K562 (cell line): ENCODE results near the gene GLRA1. TPM values are rescaled to one million over a fixed set of nuclear protein-coding genes. Genes with fewer than 3 reads are reported as not detected.

Experiments
- ATAC-seq: fragments of 200-7000 bp; cut with Tn5 transposase; 3 replicates; pipeline ENCODE4 v1.9.1; 2020; ENCODE audit warnings: moderate library complexity
- BruUV-seq: library from RNA; stranded (reverse); fragments of 400-500 nt; replicated peaks from 2 replicates; lab custom pipeline; 2021; lab: Mats Ljungman, UMichigan
- CTCF ChIA-PET: fragments of 300-600 bp; formaldehyde crosslinking; extraction: SDS; loops from one replicate; lab custom pipeline; 2021; ENCODE audit warnings: low intra/inter-chr PET ratio; lab: Yijun Ruan, JAX
- POLR2A ChIA-PET: fragments of 300-600, 350-650 bp; sonication (Branson Sonifier 250); formaldehyde crosslinking; extraction: SDS; loops from one replicate; lab custom pipeline; 2021; ENCODE audit warnings: antibody characterized with exemption, inconsistent platforms; lab: Yijun Ruan, JAX
- DNase-seq, 4 experiments: peaks; one replicate each; pipeline versions ENCODE4 v3.0.0 to v3.0.0-alpha.2; 2011 to 2018; ENCODE audit warnings: low spot score in 3 of 4, mixed read lengths in 3 of 4; ENCODE audit errors: extremely low read depth in 1 of 4
- FAIRE-seq: peaks from 2 replicates; lab custom pipeline; 2011; peaks lifted over from hg19 to GRCh38; lab: Jason Lieb, UNC
- H2AFZ ChIP-seq: 2 replicates; pipeline ENCODE4 v1.6.0; 2011; ENCODE audit warnings: low read depth, low read length, control low read depth, inconsistent platforms
- H3K27ac ChIP-seq: fragments of 200-600 bp; 3 replicates; pipeline ENCODE4 v1.8.0; 2011; ENCODE audit warnings: low read depth, mild to moderate bottlenecking, control low read depth, inconsistent platforms, low read length, moderate library complexity, mixed read lengths; ENCODE audit errors: extremely low read depth
- H3K27me3 ChIP-seq, 2 experiments: fragments of 300-600 bp in 1 of 2; 2 replicates in 1 of 2; 3 replicates in 1 of 2; pipeline versions ENCODE4 v1.6.0 to v1.8.0; 2011; ENCODE audit warnings: inconsistent platforms in 2 of 2, low read length in 2 of 2, mild to moderate bottlenecking in 1 of 2, mixed read lengths in 1 of 2, moderate library complexity in 1 of 2; ENCODE audit not compliant: control insufficient read depth in 2 of 2, insufficient read depth in 2 of 2
- H3K36me3 ChIP-seq: fragments of 300-600 bp; 3 replicates; pipeline ENCODE4 v1.8.0; 2011; ENCODE audit warnings: mild to moderate bottlenecking, low read length, inconsistent platforms; ENCODE audit not compliant: control insufficient read depth, insufficient read depth
- H3K4me1 ChIP-seq, 2 experiments: fragments of 200-600 bp in 1 of 2; replicated peaks in 1 of 2; 2 replicates in 1 of 2; 3 replicates in 1 of 2; pipeline versions ENCODE4 v1.5.1 to v1.8.0; 2011; ENCODE audit warnings: inconsistent platforms in 2 of 2, low read length in 2 of 2, mild to moderate bottlenecking in 1 of 2, mixed read lengths in 1 of 2, moderate library complexity in 1 of 2; ENCODE audit not compliant: control insufficient read depth in 2 of 2, insufficient read depth in 2 of 2
- H3K4me2 ChIP-seq: 2 replicates; pipeline ENCODE4 v1.6.1; 2011; ENCODE audit warnings: low read length, control low read depth, inconsistent platforms, mixed read lengths; ENCODE audit not compliant: insufficient read depth
- H3K4me3 ChIP-seq: fragments of 200-600 bp; sonication (generic), shearing (Covaris generic); 2 replicates; pipeline ENCODE4 v1.5.1; 2016; ENCODE audit warnings: control low read depth, inconsistent platforms
- H3K79me2 ChIP-seq: fragments of 200-600 bp; 3 replicates; pipeline ENCODE4 v1.8.0; 2011; ENCODE audit warnings: low read length, inconsistent platforms; ENCODE audit not compliant: control insufficient read depth, insufficient read depth
- H3K9ac ChIP-seq, 2 experiments: 2 replicates each; pipeline versions ENCODE4 v1.6.0 to v1.6.1; 2011; ENCODE audit warnings: low read depth in 2 of 2, low read length in 2 of 2, control low read depth in 1 of 2, inconsistent platforms in 1 of 2, mild to moderate bottlenecking in 1 of 2, mixed read lengths in 1 of 2; ENCODE audit not compliant: insufficient read depth in 1 of 2
- H3K9me1 ChIP-seq: one replicate; pipeline ENCODE4 v1.6.0; 2011; ENCODE audit warnings: inconsistent platforms, mild to moderate bottlenecking, low read length, moderate library complexity; ENCODE audit not compliant: control insufficient read depth, insufficient read depth
- H3K9me3 ChIP-seq: replicated peaks from 2 replicates; pipeline ENCODE4 v1.5.1; 2011; ENCODE audit warnings: low read depth, low read length, inconsistent platforms; ENCODE audit not compliant: control insufficient read depth, insufficient read depth
- H4K20me1 ChIP-seq: replicated peaks from 2 replicates; pipeline ENCODE4 v1.6.1; 2011; ENCODE audit warnings: low read length, inconsistent platforms, mixed read lengths; ENCODE audit not compliant: control insufficient read depth, insufficient read depth
- MCM3 ChIP-seq: fragments of 450-650 bp; IDR thresholded peaks from 2 replicates; pipeline ENCODE4 v1.6.1; 2016
- MITF ChIP-seq: IDR thresholded peaks from 2 replicates; pipeline ENCODE4 v1.6.1; 2014; ENCODE audit warnings: antibody characterized with exemption
- SIN3A ChIP-seq, 2 experiments: fragments of 150-350 bp in 1 of 2; IDR thresholded peaks; 2 replicates each; pipeline ENCODE4 v1.6.1; 2011 to 2016; ENCODE audit warnings: borderline replicate concordance in 2 of 2, low read depth in 2 of 2, low read length in 2 of 2, mild to moderate bottlenecking in 2 of 2, moderate library complexity in 2 of 2; ENCODE audit not compliant: control insufficient read depth in 1 of 2
- ZKSCAN8 ChIP-seq: fragments of 200-800 bp; sonication (Bioruptor generic); IDR thresholded peaks from 2 replicates; pipeline ENCODE4 v1.6.1; 2016; ENCODE audit warnings: missing genetic modification characterization, missing compliant biosample characterization
- ZNF282 ChIP-seq: sonication (generic); formaldehyde crosslinking; IDR thresholded peaks from 2 replicates; pipeline ENCODE4 v1.8.1; 2023; ENCODE audit warnings: missing genetic modification reagents
- ZNF639 ChIP-seq, 2 experiments: fragments of 200-800 bp in 1 of 2; sonication (Bioruptor generic) in 1 of 2; sonication (generic) in 1 of 2; formaldehyde crosslinking in 1 of 2; IDR thresholded peaks in 1 of 2; conservative IDR thresholded peaks in 1 of 2; 2 replicates each; pipeline versions ENCODE4 v1.5.0 to v1.6.1; 2016 to 2020; ENCODE audit warnings: missing compliant biosample characterization in 1 of 2, missing genetic modification characterization in 1 of 2, missing genetic modification reagents in 1 of 2
- WGBS: fragments of 100-300 bp; shearing (Covaris generic); methylation state at CpG from one replicate; pipeline ENCODE4 v1.1.6; 2016; ENCODE audit warnings: low coverage, mixed read lengths; ENCODE audit not compliant: insufficient coverage; ENCODE audit errors: missing lambda C conversion rate; 5-methylcytosine and 5-hydroxymethylcytosine counted together
- in situ Hi-C: fragments of 300-500 bp; cut with MboI; formaldehyde crosslinking; loops from 4 replicates; pipeline ENCODE4 v1.15.0; 2018; ENCODE audit warnings: inconsistent platforms, mixed read lengths
- intact Hi-C: fragments of 100-400 bp; cut with micrococcal nuclease; formaldehyde crosslinking; loops from 2 replicates; pipeline ENCODE4 v1.14.2; 2022
- polyA plus RNA-seq, 8 experiments: library from polyadenylated mRNA; depleted of rRNA in 4 of 8; stranded (reverse) in 5 of 8; unstranded in 3 of 8; fragments of >200 nt; fragmentation: Nextera tagmentation in 2 of 8; fragmentation: Illumina TruSeq in 1 of 8; extraction: Ambion mirVana in 2 of 8; extraction: Trizol in 1 of 8; gene quantifications; 2 replicates each; pipeline versions ENCODE4 v1.2.1 to v1.2.3, GENCODE V29; 2011 to 2014; ENCODE audit warnings: inconsistent platforms in 1 of 8, missing spikeins in 1 of 8
- total RNA-seq, 7 experiments: library from RNA; depleted of rRNA in 6 of 7; stranded (reverse); fragments of >200 nt in 6 of 7; fragmentation: Illumina TruSeq in 2 of 7; extraction: Trizol in 2 of 7; gene quantifications; 2 replicates each; pipeline versions ENCODE4 v1.2.1 to v1.2.3, GENCODE V29; 2011 to 2021; ENCODE audit warnings: low replicate concordance in 1 of 7

Gene GLRA1
- total and polyA plus RNA-seq, 9 of the 15 experiments (the other 6 are each of a cell fraction or from before 2014, with no cell fraction given): not detected

- ATAC-seq: no peak
- H3K79me2 ChIP-seq: no peaks in the 10 kb centered on the region
- no peaks in the 10 kb centered on the region; the same call in 1 of the 2 replicates for H4K20me1 ChIP-seq
- H3K27me3 ChIP-seq: no peaks in the 10 kb centered on the region
- H3K4me1 ChIP-seq: no peaks in the 10 kb centered on the region
- H2AFZ ChIP-seq: no peak overlapping the region
- FAIRE-seq: no peak
- DNase-seq: no peak
- WGBS: 1% methylated on average over 9 of the region's 9 CpGs
- intact Hi-C loops (no loop called here), in situ Hi-C loops (no loop called here)
- no peaks in the 10 kb centered on the region for H3K9me3 ChIP-seq
- H3K4me3 ChIP-seq: no peak overlapping the region
- H3K36me3 ChIP-seq: no peaks in the 10 kb centered on the region
- H3K9ac ChIP-seq: no peak overlapping the region
- H3K4me2 ChIP-seq: no peak overlapping the region
- no peaks in the 10 kb centered on the region for H3K9me1 ChIP-seq
- CTCF ChIA-PET: no interaction called here
- TF ChIP-seq ZNF282 (no peak), MCM3 (no peak), ZKSCAN8 (CRISPR knock-in tag) (no peak), SIN3A (IDR thresholded peaks at IDR 0.05; ENCODE audit: borderline replicate concordance in 2 of 2, control insufficient read depth in 1 of 2, low read depth in 2 of 2, low read length in 2 of 2) (no peak), MITF (no peak), ZNF639 (CRISPR knock-in tag; conservative IDR thresholded peaks at IDR 0.05 in 1 of 2, IDR thresholded peaks at IDR 0.05 in 1 of 2) (no peak)
- no TSS peak for BruUV-seq
- POLR2A ChIA-PET: interaction anchor here (0.7 kb wide), 1 partner anchor 553 kb away, joined by 3 read pairs; no protein-coding TSS in a partner anchor
- no peak overlapping the region for H3K27ac ChIP-seq
These were observed 26.1 kb upstream of the GLRA1 start for GRCh38 chr5:151950706-151951105.
